NK-92 (cell line): ENCODE measurements around the gene EIF4E3.

Experiments
- DNase-seq: peaks from one replicate; lab custom pipeline; 2025; ENCODE audit not compliant: unreplicated experiment; lab: John Stamatoyannopoulos, UW

EIF4E3 gene

GRCh38 chr3:71723452-71724170, 1.6 kb downstream of the EIF4E3 start:
- DNase-seq, result no peak

DNA sequence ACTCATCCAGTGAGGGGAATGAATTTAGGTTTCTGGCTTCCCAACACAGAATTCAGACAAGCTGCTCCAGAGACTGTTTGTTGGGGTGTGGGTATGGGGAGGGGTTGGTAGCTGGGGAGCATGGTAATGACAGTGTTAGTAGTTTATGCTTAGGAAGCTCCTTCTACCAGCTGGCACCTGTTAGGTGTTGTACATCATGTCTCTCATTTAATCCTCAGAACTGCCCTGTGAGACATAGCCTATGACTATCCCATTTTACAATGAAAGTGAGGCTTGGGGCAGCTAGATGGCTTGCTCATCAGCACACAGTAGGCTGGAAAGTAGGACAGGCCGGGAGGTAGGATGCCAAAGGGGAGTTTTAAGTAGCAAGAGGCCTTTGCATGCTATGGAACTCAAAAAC, 2.5 kb downstream of the EIF4E3 start:
- DNase-seq, result no peak

DNA sequence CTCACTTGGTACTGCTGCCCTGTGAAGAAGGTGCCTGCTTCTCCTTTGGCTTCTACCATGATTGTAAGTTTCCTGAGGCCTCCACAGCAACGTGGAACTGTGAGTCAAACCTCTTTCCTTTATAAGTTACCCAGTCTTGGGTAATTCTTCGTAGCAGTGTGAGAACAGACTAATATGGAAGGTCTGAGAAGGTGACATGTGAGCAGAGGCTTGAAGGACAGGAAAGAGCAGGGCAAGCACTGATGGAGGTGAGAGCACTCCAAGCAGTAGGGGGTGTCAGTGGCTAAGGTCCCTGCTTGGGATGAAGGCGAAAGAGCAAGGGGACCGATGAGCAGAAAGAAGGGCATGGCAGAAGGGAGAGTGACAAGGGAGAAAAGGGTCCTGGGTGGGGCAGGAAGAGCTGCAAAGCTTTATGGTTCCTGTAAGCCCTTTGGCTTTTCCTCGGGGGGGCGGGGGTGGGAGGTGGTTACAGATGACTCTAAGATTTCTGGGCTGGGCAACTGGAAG, 3.5 kb downstream of the EIF4E3 start:
- no peak for DNase-seq

- DNase-seq, result no peak
Observed at GRCh38 chr3:71721002-71721401, 4.2 kb downstream of the EIF4E3 start.

DNA sequence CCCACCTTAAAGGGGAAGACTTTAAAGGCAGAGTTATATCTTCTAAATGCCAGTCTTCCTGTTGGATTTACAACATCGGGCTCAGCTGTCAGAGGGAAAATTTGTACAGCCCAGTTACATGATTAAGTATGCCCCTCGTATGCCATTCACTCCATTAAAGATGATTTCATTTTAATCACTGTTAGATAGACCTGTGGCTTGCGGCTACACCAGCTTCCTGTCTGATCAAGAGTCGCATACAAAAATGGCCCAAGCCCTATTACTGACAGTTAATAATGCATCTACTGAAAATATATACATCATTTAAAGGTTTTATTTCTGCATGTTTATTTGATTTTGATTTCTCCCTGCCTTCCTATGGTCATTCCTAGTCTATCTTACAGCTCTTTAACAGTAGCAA, 7.1 kb downstream of the EIF4E3 start:
- no peak for DNase-seq

DNA sequence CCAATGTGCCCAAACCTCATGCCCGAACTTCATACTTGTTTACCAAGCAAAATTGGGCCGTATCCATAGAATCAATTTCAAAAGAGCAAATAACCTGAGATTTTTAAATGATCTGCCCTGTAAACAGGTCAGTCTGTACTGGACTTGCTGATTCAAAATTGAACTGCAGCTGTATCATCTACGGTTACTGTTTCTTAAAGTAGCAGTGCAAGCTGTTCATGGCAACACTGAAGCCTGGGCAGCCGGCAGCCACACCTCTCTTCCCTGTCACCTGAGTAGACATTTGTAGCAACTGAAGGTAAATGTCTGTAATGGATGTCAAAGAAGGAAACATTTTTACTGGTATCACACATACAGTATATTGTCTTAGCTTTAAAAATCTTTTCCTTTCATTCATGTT, 10.6 kb downstream of the EIF4E3 start:
- no peak for DNase-seq

DNA sequence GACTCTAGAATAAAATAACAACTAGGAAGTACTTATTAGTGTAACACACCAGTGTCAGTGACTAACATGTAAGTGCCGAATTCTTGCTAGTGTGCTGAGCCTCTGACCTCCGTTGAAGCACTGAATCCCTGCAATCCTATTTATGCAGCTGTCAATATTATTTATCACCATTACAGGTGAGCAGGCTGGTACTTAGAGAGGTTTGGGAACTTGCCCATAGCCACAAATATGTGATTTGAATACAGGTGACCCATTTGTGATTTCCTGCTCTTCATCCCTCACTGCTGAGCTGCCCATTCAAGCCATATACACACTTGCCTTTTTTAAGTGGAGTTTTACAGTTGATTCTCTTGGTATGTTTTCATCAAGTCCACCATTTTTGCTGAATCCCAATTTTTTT, 12.2 kb downstream of the EIF4E3 start:
- no peak for DNase-seq

DNA sequence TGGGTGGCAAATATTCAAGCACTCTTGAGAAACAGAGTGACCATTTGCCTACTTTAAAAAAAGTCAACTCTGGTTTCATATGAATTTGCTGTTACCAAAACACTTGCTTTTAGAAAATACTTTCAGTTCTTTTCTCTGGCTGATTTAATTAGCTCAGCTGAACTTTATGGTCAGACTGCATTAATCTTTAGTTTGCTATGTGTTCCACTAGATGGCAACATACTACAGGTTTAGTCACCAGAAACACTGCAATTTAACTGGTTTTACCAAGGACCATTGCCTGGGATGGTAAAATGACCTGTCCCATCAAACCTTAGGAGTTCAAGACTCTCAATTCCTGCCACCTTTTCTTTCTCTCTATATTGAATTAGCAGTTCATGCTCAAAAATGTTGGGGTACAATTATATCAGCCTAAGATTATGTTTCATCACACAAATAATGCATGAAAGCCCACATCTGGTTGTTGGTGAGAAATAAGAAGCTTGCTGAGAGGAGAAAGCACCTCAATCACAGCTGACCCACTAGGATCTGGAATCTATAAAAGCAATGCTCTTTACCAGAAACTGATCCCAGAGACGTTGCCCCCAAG, 14.2 kb downstream of the EIF4E3 start:
- DNase-seq, result no peak

- no peak for DNase-seq
Observed at GRCh38 chr3:71709908-71710511, 15.2 kb downstream of the EIF4E3 start.

DNA sequence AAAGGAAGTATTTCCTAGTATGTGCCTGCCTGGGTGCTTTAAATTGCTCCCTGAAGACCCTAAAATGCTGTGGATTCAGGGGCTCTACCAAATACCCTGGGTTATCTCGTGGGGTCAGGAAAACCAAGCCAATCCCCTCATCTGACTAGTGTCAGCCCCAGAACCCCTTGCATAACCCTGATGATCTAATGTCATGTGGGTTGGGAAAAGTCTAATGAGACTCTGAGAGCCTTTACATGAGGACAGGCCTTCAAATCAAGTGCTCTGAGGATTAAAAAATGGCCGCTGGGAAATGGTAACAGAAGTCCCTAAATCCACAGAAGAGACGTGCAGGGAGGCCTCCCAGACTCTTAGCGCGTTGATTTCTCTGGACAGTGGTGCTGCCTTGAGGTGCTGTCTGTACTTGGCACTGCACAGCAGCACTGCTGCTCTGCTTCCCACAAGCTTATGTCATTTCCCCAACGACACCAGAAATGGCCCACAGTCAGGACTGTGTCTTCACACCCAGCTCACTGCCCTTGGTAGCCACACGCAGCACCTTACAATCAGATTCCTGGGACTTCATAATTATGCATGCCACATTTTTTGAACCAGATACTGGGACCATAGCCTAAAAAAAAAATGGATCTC, 16.6 kb downstream of the EIF4E3 start:
- no peak for DNase-seq

GRCh38 chr3:71707595-71707994, 17.6 kb downstream of the EIF4E3 start:
- DNase-seq, result no peak

DNA sequence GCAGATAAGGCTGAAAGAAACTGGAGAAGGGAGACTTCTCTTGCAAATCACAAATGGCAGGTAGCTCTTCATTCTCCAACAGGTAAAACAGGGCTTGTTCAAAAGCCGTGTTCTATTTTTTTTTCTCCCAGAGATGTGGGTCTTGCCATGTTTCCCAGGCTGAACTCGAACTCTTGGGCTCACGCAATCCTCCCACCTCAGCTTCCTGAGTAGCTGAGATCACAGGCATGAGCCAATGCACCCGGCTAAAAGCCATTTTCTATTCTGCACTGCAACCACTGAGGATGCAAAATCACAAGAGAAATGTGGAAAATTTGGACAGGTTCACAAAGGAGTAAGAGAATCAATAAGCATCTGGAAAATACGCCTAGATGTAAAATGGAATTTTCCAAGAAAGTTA, 19.5 kb downstream of the EIF4E3 start:
- DNase-seq, result no peak

- no peak for DNase-seq
Observed at GRCh38 chr3:71704915-71705314, 20.3 kb downstream of the EIF4E3 start.

DNA sequence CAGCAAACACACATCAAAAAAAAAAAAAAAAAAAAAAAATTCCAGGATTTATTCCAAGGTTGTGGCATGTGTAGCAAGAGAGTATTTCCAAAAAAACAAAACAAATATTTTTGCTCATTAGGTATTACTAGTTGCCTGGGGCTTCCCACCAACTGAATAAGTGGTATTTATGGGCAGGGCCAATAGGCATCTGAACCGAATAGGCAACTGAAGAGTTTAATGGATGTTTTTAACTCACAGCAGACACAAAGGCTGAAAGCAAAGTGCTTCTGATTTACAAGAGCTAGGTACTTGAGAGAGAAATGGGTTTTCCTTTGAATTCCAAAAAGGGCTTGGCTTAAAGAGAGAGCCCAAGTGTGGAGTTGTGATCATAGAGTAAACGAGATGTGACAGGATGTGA, 21.4 kb downstream of the EIF4E3 start:
- DNase-seq, result no peak

DNA sequence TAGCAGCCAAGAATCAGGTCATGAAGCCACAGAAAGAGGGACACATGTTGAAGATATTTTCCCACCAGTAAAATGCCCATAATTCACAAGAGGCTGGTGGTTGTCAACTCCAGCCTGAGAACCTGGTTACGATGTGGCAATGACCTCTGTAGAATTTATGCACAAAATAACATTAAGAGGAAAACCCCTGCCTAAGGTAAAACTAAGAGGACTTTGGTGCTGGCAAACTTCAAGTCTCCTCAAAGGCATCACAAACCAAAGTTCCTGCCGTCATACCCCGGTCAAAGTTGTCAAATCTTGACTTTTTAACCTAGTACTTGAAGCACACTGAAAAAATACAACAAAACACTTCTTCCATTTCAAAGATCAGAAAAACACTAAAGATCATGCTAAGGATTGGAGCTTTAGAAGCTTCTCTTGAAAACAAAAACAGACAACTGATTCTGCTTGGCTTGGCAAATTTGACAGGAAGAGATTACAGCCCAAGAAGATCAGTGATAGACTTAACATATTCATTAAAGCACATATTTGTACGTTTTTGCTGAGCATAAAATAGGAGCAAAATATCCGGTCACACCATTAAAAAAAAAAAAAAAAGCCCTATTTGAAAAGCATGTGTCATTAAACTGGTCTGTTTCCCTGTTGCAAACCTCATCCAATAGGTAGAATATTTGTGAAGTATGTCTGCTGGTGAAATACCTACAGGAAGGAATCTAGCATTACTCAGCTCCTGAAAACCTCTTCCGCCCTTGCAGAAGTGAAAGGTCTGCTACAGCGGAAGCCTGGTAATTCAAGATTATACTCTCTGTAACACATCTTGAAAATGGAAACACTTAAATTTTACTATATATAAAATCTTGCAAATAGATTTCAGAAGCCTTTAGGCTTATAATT, 22.8 kb downstream of the EIF4E3 start:
- no peak for DNase-seq

- DNase-seq, result no peak
Observed at GRCh38 chr3:71701251-71701762, 23.9 kb downstream of the EIF4E3 start.

GRCh38 chr3:71695000-71695482, 30.2 kb downstream of the EIF4E3 start:
- no peak for DNase-seq

DNA sequence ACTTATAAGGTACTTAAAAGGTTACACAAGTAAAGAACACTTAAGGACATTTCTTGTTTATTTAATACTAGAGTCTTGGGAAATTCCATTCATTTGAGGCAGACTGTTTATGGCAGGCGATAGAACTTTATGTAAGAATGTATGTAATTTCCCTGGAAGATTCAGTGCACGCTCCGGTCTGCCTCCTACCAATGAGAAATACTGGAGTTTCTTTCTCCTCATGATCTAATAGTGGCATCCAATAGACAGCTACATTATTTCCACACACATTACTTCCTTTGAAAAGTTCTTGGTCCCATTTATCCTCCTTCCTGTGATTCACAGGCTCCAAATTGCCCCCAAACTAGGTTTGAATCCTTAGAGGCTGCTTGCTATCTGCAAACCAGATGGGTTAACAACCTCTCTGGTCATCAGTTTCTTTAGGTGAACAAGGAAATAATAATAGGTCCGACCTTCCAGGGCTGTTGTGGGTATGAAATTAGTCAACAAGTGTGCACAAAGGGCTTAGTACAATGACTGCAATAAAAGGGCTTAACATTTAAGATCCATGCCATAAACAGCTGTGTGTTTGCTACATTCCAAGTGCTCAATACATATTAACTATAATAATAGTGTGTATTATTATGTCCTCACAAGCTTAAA, 30.7 kb downstream of the EIF4E3 start:
- no peak for DNase-seq

- DNase-seq, result no peak
Observed at GRCh38 chr3:71693641-71694040, 31.6 kb downstream of the EIF4E3 start.

DNA sequence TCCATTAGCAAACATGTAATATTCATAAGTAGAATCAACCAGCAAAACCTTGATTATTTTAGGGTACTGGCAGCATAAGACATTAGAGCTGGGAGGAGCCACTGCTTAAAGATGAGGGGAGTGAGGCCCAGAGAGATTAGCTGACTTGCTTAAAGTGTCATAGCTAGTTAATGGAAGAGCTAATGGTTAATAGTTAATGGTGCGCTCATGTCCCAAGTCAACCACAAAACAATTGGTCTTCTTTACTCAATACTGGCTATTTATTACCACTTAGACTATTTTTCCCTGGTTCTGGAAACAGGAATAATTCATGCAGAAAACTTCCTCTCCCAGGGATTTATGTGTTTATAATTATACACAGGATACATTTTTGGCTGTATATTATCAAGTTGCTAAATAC, 33.1 kb downstream of the EIF4E3 start:
- no peak for DNase-seq
